ENCODE results near the gene SYTL3. TPM values are rescaled to one million over a fixed set of nuclear protein-coding genes. Genes with fewer than 3 reads are reported as not detected.

Gene SYTL3
- total RNA-seq, 1 experiment from 2014 or later: 0.09 TPM

DNA sequence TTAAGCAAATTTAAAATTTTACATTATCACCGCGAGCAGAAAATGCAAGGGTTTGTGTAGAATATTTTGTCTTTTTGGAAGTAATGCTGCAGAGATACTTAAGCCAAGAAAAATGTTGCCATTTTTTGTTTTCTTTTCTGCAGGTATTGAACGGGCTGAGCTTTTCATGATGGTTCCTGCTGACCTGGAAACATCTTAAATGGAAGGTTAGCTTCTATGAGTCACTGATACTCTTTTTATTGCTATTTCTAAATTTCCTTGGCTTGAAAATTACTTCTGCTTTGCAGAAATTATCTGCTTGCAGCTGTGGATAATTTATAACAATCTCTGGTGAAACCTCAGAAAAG is 12.7 kb downstream of the SYTL3 start:
- Histone ChIP-seq H4K20me1 (ENCODE audit: control insufficient read depth, insufficient read depth, insufficient read length) (no peaks in the 10 kb centered on the region), H3K23ac (ENCODE audit: insufficient read length, low read depth, low read length) (no peak overlapping the region), H3K79me1 (ENCODE audit: insufficient read depth, low read depth, low read length, poor library complexity, severe bottlenecking) (no peaks in the 10 kb centered on the region), H2BK5ac (ENCODE audit: insufficient read length, low read length) (no peak overlapping the region), H2BK15ac (ENCODE audit: low read depth, low read length) (no peak overlapping the region), H2AK5ac (ENCODE audit: insufficient read length, low read length) (no peak overlapping the region), H3K9ac (ENCODE audit: extremely low read depth, insufficient read length, low read length) (no peak overlapping the region), H2AFZ (ENCODE audit: low read length) (no peak overlapping the region), H2BK120ac (ENCODE audit: low read depth, low read length, poor library complexity, severe bottlenecking) (no peak overlapping the region), H4K91ac (ENCODE audit: insufficient read length, low read depth, low read length) (no peak overlapping the region), H4K8ac (replicated peaks; ENCODE audit: insufficient read length, low read depth, low read length) (no peak overlapping the region), H3K27ac (ENCODE audit: insufficient read length, low read depth, low read length) (no peak overlapping the region), H4K5ac (ENCODE audit: insufficient read length, low read depth, low read length) (no peak overlapping the region), H3K4me1 (ENCODE audit: insufficient read depth, low read length) (no peaks in the 10 kb centered on the region), H3K9me3 (ENCODE audit: control insufficient read depth, low read depth, low read length) (no peaks in the 10 kb centered on the region), H3K14ac (ENCODE audit: insufficient read depth, low read length) (no peak overlapping the region), H2BK12ac (ENCODE audit: insufficient read length, low read depth, low read length) (no peak overlapping the region), H2BK20ac (ENCODE audit: low read depth, low read length, poor library complexity, severe bottlenecking) (no peak overlapping the region), H3K56ac (ENCODE audit: insufficient read length, low read depth, low read length) (no peak overlapping the region), H3K18ac (ENCODE audit: insufficient read length, low read depth, low read length) (no peak overlapping the region), H3K4ac (ENCODE audit: low read depth, low read length) (no peak overlapping the region), H3K23me2 (ENCODE audit: insufficient read length, low read depth, low read length, poor library complexity, severe bottlenecking) (no peaks in the 10 kb centered on the region), H3T11ph (ENCODE audit: low read length) (no peak overlapping the region), H3K27me3 (ENCODE audit: insufficient read depth, low read length) (no peaks in the 10 kb centered on the region), H3K79me2 (ENCODE audit: insufficient read depth, low read length) (no peaks in the 10 kb centered on the region), H3K4me2 (ENCODE audit: insufficient read depth, insufficient read length, low read length) (no peak overlapping the region)
- Mint-ChIP-seq H3K4me3 (no peak overlapping the region), H3K9me3 (no peaks in the 10 kb centered on the region), H3K27me3 (ENCODE audit: low read depth) (peaks cover 7% of the 10 kb centered on the region), H3K36me3 (ENCODE audit: insufficient read depth in 1 of 3, low read depth in 3 of 3) (no peaks in the 10 kb centered on the region), H3K27ac (0 out of 7 replicates have a peak overlapping the region, but pooled peaks of 1 of the 3 experiments have one; percentile 65), H3K4me1 (peaks cover 23 to 26% of the 10 kb centered on the region in 2 experiments)
- no CpG with 5 or more reads among the region's 3 CpGs for WGBS (ENCODE audit: extremely low coverage, insufficient read length, low lambda C conversion rate)
- TF ChIP-seq, protein P1, sequence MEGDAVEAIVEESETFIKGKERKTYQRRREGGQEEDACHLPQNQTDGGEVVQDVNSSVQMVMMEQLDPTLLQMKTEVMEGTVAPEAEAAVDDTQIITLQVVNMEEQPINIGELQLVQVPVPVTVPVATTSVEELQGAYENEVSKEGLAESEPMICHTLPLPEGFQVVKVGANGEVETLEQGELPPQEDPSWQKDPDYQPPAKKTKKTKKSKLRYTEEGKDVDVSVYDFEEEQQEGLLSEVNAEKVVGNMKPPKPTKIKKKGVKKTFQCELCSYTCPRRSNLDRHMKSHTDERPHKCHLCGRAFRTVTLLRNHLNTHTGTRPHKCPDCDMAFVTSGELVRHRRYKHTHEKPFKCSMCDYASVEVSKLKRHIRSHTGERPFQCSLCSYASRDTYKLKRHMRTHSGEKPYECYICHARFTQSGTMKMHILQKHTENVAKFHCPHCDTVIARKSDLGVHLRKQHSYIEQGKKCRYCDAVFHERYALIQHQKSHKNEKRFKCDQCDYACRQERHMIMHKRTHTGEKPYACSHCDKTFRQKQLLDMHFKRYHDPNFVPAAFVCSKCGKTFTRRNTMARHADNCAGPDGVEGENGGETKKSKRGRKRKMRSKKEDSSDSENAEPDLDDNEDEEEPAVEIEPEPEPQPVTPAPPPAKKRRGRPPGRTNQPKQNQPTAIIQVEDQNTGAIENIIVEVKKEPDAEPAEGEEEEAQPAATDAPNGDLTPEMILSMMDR (conservative IDR thresholded peaks at IDR 0.05): no peak
- DNase-seq: no peak

Data from H9 (cell line).